B cell (primary cell): ENCODE data around the gene ICE2. TPM values are rescaled to one million over a fixed set of nuclear protein-coding genes. Genes with fewer than 3 reads are reported as not detected.

ENCODE experiments used
- ATAC-seq: fragments of 200-7000 bp; cut with Tn5 transposase; one replicate; pipeline ENCODE4 v1.10.0; 2021; ENCODE audit warnings: low read depth, mild to moderate bottlenecking, moderate number of reproducible peaks, moderate library complexity
- CTCF ChIA-PET: fragments of 350-600 bp; sonication (Branson Sonifier 250); formaldehyde crosslinking; loops from one replicate; lab custom pipeline; 2021; ENCODE audit warnings: antibody characterized with exemption, inconsistent platforms; lab: Charles Lee
- POLR2A ChIA-PET: fragments of 350-600 bp; sonication (Branson Sonifier 250); formaldehyde crosslinking; loops from one replicate; lab custom pipeline; 2021; ENCODE audit warnings: antibody characterized with exemption; lab: Charles Lee
- DNase-seq: peaks from one replicate; pipeline ENCODE4 v3.0.0; 2013
- H2AFZ ChIP-seq: 2 replicates; pipeline ENCODE4 v1.6.1; 2012; ENCODE audit warnings: mild to moderate bottlenecking, low read depth, low read length; ENCODE audit not compliant: insufficient read depth, poor library complexity, severe bottlenecking
- H3K27ac ChIP-seq, 2 donors: 1 replicate in 1 of 2; 2 replicates in 1 of 2; pipeline ENCODE4 v1.5.1; 2012 to 2013; ENCODE audit warnings: low read length in 2 of 2, mild to moderate bottlenecking in 2 of 2, moderate library complexity in 1 of 2
- H3K27me3 ChIP-seq, 4 experiments: fragments of 200-600 bp in 1 of 4; sonication (generic) in 1 of 4; replicated peaks in 1 of 4; 1 replicate in 2 of 4; 2 replicates in 2 of 4; pipeline versions ENCODE4 v1.6.1 to v1.7.0; 2013 to 2016; ENCODE audit warnings: low read length in 3 of 4, mild to moderate bottlenecking in 2 of 4, mixed read lengths in 1 of 4, moderate library complexity in 1 of 4; ENCODE audit not compliant: insufficient read depth in 4 of 4, control insufficient read depth in 3 of 4; ENCODE audit errors: control extremely low read depth in 1 of 4
- H3K36me3 ChIP-seq, 2 experiments: replicated peaks in 1 of 2; 1 replicate in 1 of 2; 2 replicates in 1 of 2; pipeline versions ENCODE4 v1.6.1 to v1.7.1; 2013; ENCODE audit warnings: low read length in 1 of 2; ENCODE audit not compliant: insufficient read depth in 2 of 2, control insufficient read depth in 1 of 2; ENCODE audit errors: control extremely low read depth in 1 of 2, extremely low read depth in 1 of 2
- H3K4me1 ChIP-seq, 2 donors: fragments of 200-600 bp in 1 of 2; sonication (generic) in 1 of 2; 1 replicate in 1 of 2; 2 replicates in 1 of 2; pipeline versions ENCODE4 v1.5.1 to v1.6.1; 2013 to 2017; ENCODE audit warnings: low read length in 2 of 2; ENCODE audit not compliant: control insufficient read depth in 2 of 2, insufficient read depth in 2 of 2
- H3K4me2 ChIP-seq: replicated peaks from 2 replicates; pipeline ENCODE3; 2012; ENCODE audit warnings: mild to moderate bottlenecking, low read depth, low read length; ENCODE audit not compliant: poor library complexity, severe bottlenecking
- H3K4me3 ChIP-seq, 5 experiments: fragments of 200-600 bp in 1 of 5; sonication (generic) in 1 of 5; 1 replicate in 3 of 5; 2 replicates in 2 of 5; pipeline versions ENCODE4 v1.5.1 to v1.7.0; 2011 to 2016; ENCODE audit warnings: low read length in 4 of 5, mild to moderate bottlenecking in 4 of 5, low read depth in 2 of 5, control low read depth in 1 of 5, moderate library complexity in 1 of 5; ENCODE audit not compliant: insufficient read depth in 1 of 5; ENCODE audit errors: control extremely low read depth in 1 of 5, extremely low read depth in 1 of 5
- H3K79me2 ChIP-seq: fragments of 200-600 bp; sonication (generic); one replicate; pipeline ENCODE4 v1.6.0; 2016; ENCODE audit warnings: low read length; ENCODE audit not compliant: control insufficient read depth, insufficient read depth
- H3K9ac ChIP-seq: fragments of 200-600 bp; sonication (generic); 2 replicates; pipeline ENCODE4 v1.6.1; 2017; ENCODE audit warnings: mild to moderate bottlenecking, low read length, moderate library complexity
- H3K9me3 ChIP-seq, 3 donors: one replicate each; pipeline versions ENCODE4 v1.6.1 to v1.7.1; 2013; ENCODE audit warnings: low read length in 2 of 3; ENCODE audit not compliant: control insufficient read depth in 2 of 3, insufficient read depth in 1 of 3; ENCODE audit errors: control extremely low read depth in 1 of 3
- H4K20me1 ChIP-seq: 2 replicates; pipeline ENCODE4 v1.6.0; 2012; ENCODE audit warnings: mild to moderate bottlenecking, low read length; ENCODE audit not compliant: insufficient read depth, control insufficient read depth, poor library complexity, severe bottlenecking
- H3K27ac Mint-ChIP-seq: one replicate; pipeline ENCODE4 v1.8.0; 2021; ENCODE audit warnings: mixed read lengths
- H3K27me3 Mint-ChIP-seq: one replicate; pipeline ENCODE4 v1.8.0; 2021; ENCODE audit warnings: mixed read lengths
- H3K4me1 Mint-ChIP-seq: one replicate; pipeline ENCODE4 v1.8.0; 2021; ENCODE audit warnings: mixed read lengths
- H3K4me3 Mint-ChIP-seq: one replicate; pipeline ENCODE4 v1.8.0; 2021; ENCODE audit warnings: mixed read lengths
- H3K9me3 Mint-ChIP-seq: one replicate; pipeline ENCODE4 v1.8.0; 2022; ENCODE audit warnings: mixed read lengths; ENCODE audit not compliant: insufficient read depth
- CTCF ChIP-seq: fragments of 200-600 bp; IDR thresholded peaks from one replicate; pipeline ENCODE4 v1.8.0; 2022; ENCODE audit warnings: antibody characterized with exemption, mild to moderate bottlenecking
- EZH2 ChIP-seq: IDR thresholded peaks from 2 replicates; pipeline ENCODE4 v1.6.1; 2012; ENCODE audit warnings: borderline replicate concordance, low read depth, mild to moderate bottlenecking, moderate library complexity, low read length; ENCODE audit not compliant: insufficient read depth, poor library complexity, severe bottlenecking
- whole genome bisulfite sequencing: methylation state at CpG from one replicate; pipeline ENCODE4 v1.1.5; 2013; ENCODE audit warnings: missing lambda C conversion rate; ENCODE audit not compliant: insufficient coverage; 5-methylcytosine and 5-hydroxymethylcytosine counted together
- intact Hi-C: fragments of 100-400 bp; cut with micrococcal nuclease; formaldehyde crosslinking; loops from one replicate; pipeline ENCODE4 v1.10.0; 2022
- polyA plus RNA-seq: library from polyadenylated mRNA; depleted of rRNA; stranded (reverse); fragments of >200 nt; gene quantifications from 2 replicates; pipeline ENCODE4 v1.2.3, GENCODE V29; 2012
- total RNA-seq, 2 donors: library from RNA; stranded (reverse); fragments of 120-200 nt in 1 of 2; gene quantifications; 1 replicate in 1 of 2; 2 replicates in 1 of 2; pipeline versions ENCODE4 v1.2.3 to v1.2.4, GENCODE V29; 2013 to 2022

The ICE2 gene
- total and polyA plus RNA-seq, 2 donors (not counting 1 experiment from before 2014, with no cell fraction given) = 19.0 to 71.2 TPM

GRCh38 chr15:60442763-60443162 is 36.2 kb downstream of the ICE2 start:
- no peak for ATAC-seq
- H3K9me3 ChIP-seq = no peaks in the 10 kb centered on the region
- 83% methylated on average over 1 of the region's 3 CpGs for WGBS

More at GRCh38 chr15:60442763-60443162, 36.2 kb downstream of the ICE2 start:
- ChIA-PET CTCF (interaction anchor here (1.4 to 3.2 kb wide), 4 partner anchors 11 to 750 kb away, joined by 3 to 32 read pairs (median 10); no protein-coding TSS in a partner anchor), POLR2A (no interaction called here)
- H3K4me2 ChIP-seq = no peak overlapping the region
- H3K27ac ChIP-seq = no peak overlapping the region
- no peaks in the 10 kb centered on the region for H3K27me3 ChIP-seq
- H2AFZ ChIP-seq = no peak overlapping the region
- Mint-ChIP-seq H3K4me3 (no peak overlapping the region), H3K4me1 (no peaks in the 10 kb centered on the region), H3K9me3 (no peaks in the 10 kb centered on the region), H3K27ac (no peak overlapping the region), H3K27me3 (no peaks in the 10 kb centered on the region)
- no peaks in the 10 kb centered on the region for H4K20me1 ChIP-seq
- H3K79me2 ChIP-seq = no peaks in the 10 kb centered on the region
- no peak overlapping the region for H3K4me3 ChIP-seq
- no peak for DNase-seq
- TF ChIP-seq CTCF = no peak
- TF ChIP-seq EZH2 = no peak
- intact Hi-C loops = no loop called here
- H3K4me1 ChIP-seq = no peaks in the 10 kb centered on the region
- no peak overlapping the region for H3K9ac ChIP-seq
- peaks cover 5 to 32% of the 10 kb centered on the region in 2 experiments for H3K36me3 ChIP-seq
